Cortex of kidney (tissue), 1 donor: ENCODE measurements around the gene CACYBP.
"Not testable (repeated sequence)": the region's sequence is repeated elsewhere in the genome, so short reads cannot be mapped to it uniquely, and the experiment has no call there.

Experiments used
- DNase-seq: peaks from one replicate; lab custom pipeline; 2025; lab: John Stamatoyannopoulos, UW

Gene CACYBP

GRCh38 chr1:175013445-175013844 lies 13.7 kb downstream of the CACYBP start:
- DNase-seq, result no peak

GRCh38 chr1:175015243-175015642 lies 15.5 kb downstream of the CACYBP start:
- no peak for DNase-seq

GRCh38 chr1:175019524-175019923 lies 19.8 kb downstream of the CACYBP start:
- no peak for DNase-seq

- DNase-seq, result no peak
Measured at GRCh38 chr1:175023043-175023921, 23.5 kb downstream of the CACYBP start, which contains the start of gene MRPS14. Gene MRPS14 (minus strand): TSS chr1:175023425. CDS start chr1:175023408, 17 bp downstream.

GRCh38 chr1:175023922-175024242 lies 24.1 kb downstream of the CACYBP start:
- not testable (repeated sequence) for DNase-seq

GRCh38 chr1:175024773-175025172 lies 25.0 kb downstream of the CACYBP start:
- DNase-seq, result no peak

GRCh38 chr1:175033953-175034352 lies 34.2 kb downstream of the CACYBP start:
- DNase-seq, result no peak

GRCh38 chr1:175034775-175035174 lies 35.0 kb downstream of the CACYBP start:
- DNase-seq, result no peak

- no peak for DNase-seq
Measured at GRCh38 chr1:175035865-175036264, 36.1 kb downstream of the CACYBP start.

- DNase-seq, result no peak
Measured at GRCh38 chr1:175036476-175036875, 36.7 kb downstream of the CACYBP start.

- no peak for DNase-seq
Measured at GRCh38 chr1:175037416-175037815, 37.7 kb downstream of the CACYBP start.

- DNase-seq, result no peak
Measured at GRCh38 chr1:175040324-175040879, 40.7 kb downstream of the CACYBP start.

GRCh38 chr1:175042650-175043049 lies 42.9 kb downstream of the CACYBP start:
- DNase-seq, result no peak

- DNase-seq, result no peak
Measured at GRCh38 chr1:175043824-175044223, 44.1 kb downstream of the CACYBP start.

- not testable (repeated sequence) for DNase-seq
Measured at GRCh38 chr1:175044591-175044990, 44.8 kb downstream of the CACYBP start.

- DNase-seq, result no peak
Measured at GRCh38 chr1:175045097-175045496, 45.4 kb downstream of the CACYBP start.

- DNase-seq, result no peak
Measured at GRCh38 chr1:175045519-175045918, 45.8 kb downstream of the CACYBP start.

GRCh38 chr1:175050992-175051391 lies 51.2 kb downstream of the CACYBP start:
- no peak for DNase-seq

- no peak for DNase-seq
Measured at GRCh38 chr1:175054736-175055135, 55.0 kb downstream of the CACYBP start.
